GM21528 (cell line): ENCODE data around the gene SRGAP3.
"Not testable (repeated sequence)": the region's sequence is repeated elsewhere in the genome, so short reads cannot be mapped to it uniquely, and the experiment has no call there.

Experiments used
- ATAC-seq: cut with Tn5 transposase; IDR thresholded peaks from one replicate; pipeline ENCODE4 v1.9.1; 2021; ENCODE audit warnings: mild to moderate bottlenecking, moderate library complexity; ENCODE audit not compliant: unreplicated experiment, low FRiP score

SRGAP3 gene

GRCh38 chr3:9099702-9100512, 149.5 kb downstream of the SRGAP3 start:
- no peak for ATAC-seq

DNA sequence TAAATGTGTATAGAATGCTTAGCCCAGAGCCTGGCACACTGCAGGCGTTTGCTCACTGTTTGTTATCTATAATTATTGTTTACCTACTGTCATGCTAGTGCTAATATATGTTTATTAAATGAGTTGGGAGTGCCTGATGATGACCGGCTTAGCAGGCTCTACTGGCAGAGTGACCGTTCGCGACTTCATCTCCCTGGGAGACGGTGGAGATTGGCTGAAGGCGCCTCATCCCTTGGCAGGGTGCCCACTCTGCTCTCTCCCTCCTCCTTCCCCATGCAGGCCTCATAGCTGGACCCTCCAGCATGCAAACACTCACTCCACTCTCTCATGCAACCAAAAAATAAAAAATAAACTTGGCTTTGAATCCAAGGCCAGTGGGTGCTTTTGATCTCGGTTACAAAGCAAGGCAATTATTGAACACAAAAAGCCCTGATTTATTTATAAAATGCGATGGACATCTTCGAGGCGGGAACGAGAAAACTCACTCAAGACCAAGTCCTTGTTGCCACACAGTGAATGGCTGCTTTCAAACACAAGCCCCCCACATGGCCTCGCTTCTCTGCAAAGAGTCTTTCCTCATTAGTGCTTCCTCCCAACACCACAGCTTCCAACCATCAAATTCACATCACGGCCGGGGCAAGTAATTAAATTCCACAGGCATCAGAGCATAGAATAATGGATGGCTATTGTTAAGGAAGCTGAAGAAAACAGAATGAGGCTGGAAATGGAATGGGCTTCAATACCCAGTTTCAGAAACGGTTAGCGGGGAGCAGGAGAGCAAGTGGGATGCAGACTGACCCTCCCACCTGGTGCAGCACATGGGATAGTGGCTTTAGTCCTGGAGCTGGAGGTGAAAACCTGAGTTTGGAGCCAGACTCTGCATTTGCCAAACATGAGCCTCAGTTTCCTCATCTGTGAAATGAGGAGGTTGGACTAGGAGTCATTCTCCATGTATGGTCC, 150.4 kb downstream of the SRGAP3 start:
- no peak for ATAC-seq

GRCh38 chr3:9097495-9097894, 152.0 kb downstream of the SRGAP3 start:
- ATAC-seq = no peak

GRCh38 chr3:9091486-9092235, 157.8 kb downstream of the SRGAP3 start:
- no peak for ATAC-seq

DNA sequence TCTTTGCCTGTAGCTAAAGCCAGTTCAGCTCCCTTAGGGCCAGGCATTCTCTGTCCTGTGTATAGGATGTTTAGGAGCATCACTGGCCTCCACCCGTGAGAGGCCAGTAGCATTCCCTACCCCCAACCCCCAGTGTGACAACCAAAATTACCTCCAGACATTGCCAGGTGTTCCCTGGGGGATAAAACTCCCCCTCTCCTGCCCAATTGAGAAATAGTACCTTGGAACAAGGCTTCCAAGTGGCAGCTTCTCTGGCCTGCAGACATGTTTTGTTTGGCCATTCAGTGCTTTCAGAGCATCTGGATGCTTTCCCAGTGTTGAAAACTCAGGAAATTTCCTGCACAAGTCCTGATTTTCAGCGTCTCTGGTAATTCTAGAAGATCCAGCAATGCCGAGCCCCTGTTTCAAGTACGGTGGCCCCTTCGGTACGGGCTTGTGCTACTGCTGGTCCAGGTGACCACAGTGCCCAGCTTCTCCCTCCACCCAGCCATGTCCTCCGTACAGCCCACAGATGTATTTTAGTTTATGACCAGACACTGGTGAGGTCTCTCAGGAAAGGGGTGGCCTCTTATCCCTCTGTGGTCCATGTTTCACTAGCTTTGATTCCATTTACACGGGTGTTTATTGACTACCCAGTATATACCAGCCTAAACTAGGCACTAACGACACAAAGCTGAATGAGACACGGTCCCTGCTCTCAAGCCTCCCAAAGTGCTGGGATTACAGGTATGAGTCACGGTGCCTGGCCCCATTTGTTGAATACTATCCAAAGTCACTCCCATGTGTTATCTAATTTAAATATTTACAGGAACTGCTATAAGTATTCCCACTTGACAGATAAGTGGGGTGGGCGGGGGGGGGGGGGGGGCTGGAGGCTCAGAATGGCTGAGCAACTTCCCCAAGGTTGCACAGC, 160.7 kb downstream of the SRGAP3 start:
- ATAC-seq = no peak

DNA sequence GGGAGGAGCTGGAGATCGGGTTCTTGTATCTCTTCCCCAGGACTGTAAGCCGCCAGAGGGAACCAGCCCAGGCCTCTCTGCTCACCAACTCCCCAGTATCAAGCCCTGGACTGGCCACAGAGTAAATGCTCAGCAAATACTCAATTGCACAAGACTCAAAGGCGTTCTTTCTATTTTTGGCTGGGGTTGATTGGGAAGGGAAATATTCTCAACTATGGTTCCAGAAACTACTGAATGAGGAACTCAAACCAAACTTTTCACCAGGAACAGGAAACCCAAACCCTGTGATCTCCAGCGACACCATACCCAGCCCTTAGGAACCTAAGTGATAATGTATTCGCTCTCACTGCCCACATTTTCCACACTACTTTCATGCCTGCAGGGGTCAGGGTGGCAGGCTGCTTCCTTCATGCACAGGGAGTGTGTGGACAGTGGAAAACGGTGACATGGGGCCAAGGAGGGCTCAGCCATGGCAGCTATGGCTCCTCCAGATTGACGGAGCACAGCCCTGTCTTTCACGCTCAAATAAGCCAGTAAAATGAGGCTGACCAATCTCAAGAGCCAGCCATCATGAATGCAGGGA, 161.5 kb downstream of the SRGAP3 start:
- no peak for ATAC-seq

DNA sequence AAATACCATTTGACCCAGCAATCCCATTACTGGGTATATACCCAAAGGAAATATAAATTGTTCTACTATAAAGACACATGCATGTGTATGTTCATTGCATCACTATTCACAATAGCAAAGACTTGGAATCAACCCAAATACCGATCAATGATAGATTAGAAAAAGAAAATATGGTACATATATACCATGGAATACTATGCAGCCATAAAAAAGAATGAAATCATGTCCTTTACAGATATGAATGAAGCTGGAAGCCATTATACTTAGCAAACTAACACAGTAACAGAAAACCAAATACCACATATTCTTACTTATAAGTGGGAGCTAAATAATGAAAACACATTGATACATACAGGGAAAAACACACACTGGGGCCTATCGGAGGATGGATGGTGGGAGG, 164.0 kb downstream of the SRGAP3 start:
- ATAC-seq = not testable (repeated sequence)

GRCh38 chr3:9081184-9081818, 168.1 kb downstream of the SRGAP3 start:
- no peak for ATAC-seq

GRCh38 chr3:9080163-9080562, 169.3 kb downstream of the SRGAP3 start:
- ATAC-seq = no peak

DNA sequence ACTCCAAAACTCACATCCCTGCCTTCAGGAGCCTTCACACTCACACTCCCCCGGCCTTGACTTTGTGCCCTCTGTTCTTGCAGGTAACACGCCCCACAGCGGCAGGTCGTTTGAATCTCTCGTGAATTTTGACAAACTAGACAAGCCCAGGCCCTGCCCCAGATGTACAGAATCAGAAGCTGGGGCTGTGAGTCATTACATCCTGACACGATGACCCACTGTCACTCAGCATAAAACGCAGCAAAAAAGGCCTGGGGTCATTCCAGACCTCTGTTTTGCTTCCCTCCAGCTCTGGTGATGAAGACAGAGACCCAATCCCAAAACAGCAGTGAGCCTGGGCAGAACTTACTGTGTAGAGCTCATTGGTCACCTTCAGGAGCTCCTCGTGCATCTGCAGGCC, 169.8 kb downstream of the SRGAP3 start:
- ATAC-seq = no peak

- no peak for ATAC-seq
Observed at GRCh38 chr3:9078561-9079240, 170.7 kb downstream of the SRGAP3 start.

GRCh38 chr3:9077029-9077428, 172.4 kb downstream of the SRGAP3 start:
- no peak for ATAC-seq

GRCh38 chr3:9075762-9076161, 173.7 kb downstream of the SRGAP3 start:
- ATAC-seq = no peak

DNA sequence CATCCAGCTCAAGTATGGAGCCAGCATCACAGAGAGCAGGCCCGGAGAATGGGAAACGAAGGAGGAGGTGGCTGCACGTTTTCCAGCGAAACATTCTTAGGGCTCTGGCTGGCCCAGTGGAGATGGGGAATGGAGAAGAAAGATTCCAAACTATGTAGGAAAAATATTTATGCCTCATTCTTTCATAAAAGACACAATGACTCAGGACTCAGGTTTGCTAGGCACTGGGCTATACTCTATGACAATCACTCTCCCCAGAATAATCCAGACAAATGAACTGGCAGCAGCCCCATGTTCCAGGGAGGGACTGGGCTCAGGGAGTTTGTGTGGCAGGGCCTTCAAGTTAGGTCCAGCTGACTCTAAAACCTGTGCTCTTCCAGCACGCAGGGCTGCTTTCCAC, 175.4 kb downstream of the SRGAP3 start:
- no peak for ATAC-seq

DNA sequence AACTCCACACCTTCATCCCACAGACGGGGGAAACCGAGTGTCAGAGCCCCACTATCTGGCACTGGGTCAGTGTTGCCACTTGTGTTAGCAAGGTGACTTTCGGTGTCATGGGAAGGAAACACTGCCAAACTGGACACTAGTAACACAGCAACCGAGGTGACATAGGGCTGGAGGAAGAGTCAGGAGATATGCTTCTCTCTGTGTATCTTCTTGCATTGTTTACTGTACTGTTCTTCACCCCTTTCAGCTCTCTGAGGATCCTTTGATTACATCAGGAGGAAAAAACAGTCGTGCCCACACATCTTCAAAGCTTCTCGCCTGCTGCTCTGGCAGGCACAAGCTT, 176.8 kb downstream of the SRGAP3 start:
- ATAC-seq = no peak

- ATAC-seq = no peak
Observed at GRCh38 chr3:9071936-9072666, 177.3 kb downstream of the SRGAP3 start.

GRCh38 chr3:9070961-9071360, 178.5 kb downstream of the SRGAP3 start:
- ATAC-seq = no peak

DNA sequence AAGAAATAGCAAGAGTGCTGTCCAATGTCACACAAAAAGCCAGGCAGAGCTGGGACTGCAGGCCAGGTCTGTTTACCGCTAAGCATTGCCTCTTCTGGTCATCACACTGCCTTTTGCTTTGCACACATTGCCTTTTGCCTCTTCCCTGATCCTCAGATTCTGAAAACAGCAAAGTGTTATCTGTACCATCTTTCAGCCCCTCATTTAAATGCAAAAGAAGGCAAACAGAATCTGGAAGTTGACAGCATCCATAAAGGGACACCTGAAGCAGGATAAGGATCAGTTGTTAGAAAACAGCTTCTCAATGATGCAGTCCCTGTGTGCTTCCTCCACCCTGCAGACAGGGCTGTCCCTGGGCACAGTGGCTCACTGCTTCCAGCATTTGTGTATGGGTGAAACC, 179.5 kb downstream of the SRGAP3 start:
- ATAC-seq = no peak
